Prostate gland (tissue), 2 donors: ENCODE results near the gene COIL. TPM values are rescaled to one million over a fixed set of nuclear protein-coding genes. Genes with fewer than 3 reads are reported as not detected.

Experiments
- DNase-seq: peaks from one replicate; pipeline ENCODE4 v3.0.0-alpha.2; 2019; ENCODE audit warnings: low spot score
- H3K27ac ChIP-seq, 2 donors: fragments of 200-600 bp; sonication (generic); 2 replicates each; pipeline ENCODE4 v1.5.1; 2017 to 2019
- H3K27me3 ChIP-seq: fragments of 200-600 bp; sonication (generic); replicated peaks from 2 replicates; pipeline ENCODE4 v1.5.1; 2019; ENCODE audit not compliant: insufficient read depth
- H3K36me3 ChIP-seq, 2 donors: fragments of 200-600 bp; sonication (generic); 1 replicate in 1 of 2; 2 replicates in 1 of 2; pipeline versions ENCODE4 v1.5.1 to v1.8.1; 2017 to 2019
- H3K4me1 ChIP-seq: fragments of 200-600 bp; sonication (generic); replicated peaks from 2 replicates; pipeline ENCODE4 v1.5.1; 2019
- H3K4me3 ChIP-seq, 2 donors: fragments of 200-600 bp; sonication (generic); 2 replicates each; pipeline ENCODE4 v1.5.1; 2017 to 2019
- H3K9me3 ChIP-seq: fragments of 200-600 bp; sonication (generic); 2 replicates; pipeline ENCODE4 v1.5.1; 2017
- CTCF ChIP-seq, 4 experiments: fragments of 200-600 bp in 2 of 4; fragments of 450-650 bp in 2 of 4; sonication (generic) in 2 of 4; IDR thresholded peaks; 1 replicate in 3 of 4; 2 replicates in 1 of 4; pipeline ENCODE4 v1.5.1; 2016 to 2019; ENCODE audit warnings: antibody characterized with exemption in 4 of 4, mild to moderate bottlenecking in 2 of 4, moderate library complexity in 2 of 4
- POLR2A ChIP-seq: fragments of 450-650 bp; IDR thresholded peaks from one replicate; pipeline ENCODE4 v1.6.1; 2016; ENCODE audit warnings: antibody characterized with exemption, mild to moderate bottlenecking
- POLR2AphosphoS5 ChIP-seq: sonication (generic); formaldehyde crosslinking; IDR thresholded peaks from one replicate; pipeline ENCODE4 v1.6.1; 2017; ENCODE audit warnings: antibody characterized with exemption
- WGBS: methylation state at CpG from one replicate; pipeline ENCODE4 v1.1.5; 2018; 5-methylcytosine and 5-hydroxymethylcytosine counted together
- intact Hi-C: fragments of 100-400 bp; cut with DNase I; formaldehyde crosslinking; loops from one replicate; pipeline ENCODE4 v1.14.2; 2022
- total RNA-seq, 2 donors: library from RNA; depleted of rRNA; stranded (reverse); fragments of >200 nt; gene quantifications; one replicate each; pipeline ENCODE4 v1.1.0, GENCODE V29; 2016

The COIL gene
- total RNA-seq, 2 donors from 2014 or later, result 14.8 to 22.3 TPM

- H3K9me3 ChIP-seq, result no peaks in the 10 kb centered on the region
- TF ChIP-seq CTCF (IDR thresholded peaks at IDR 0.05) (peak in 1 of 4 experiments; percentile 12), POLR2AphosphoS5 (peak; percentile 89), POLR2A (peak; percentile 99)
- peak within 1 kb of the TSS; percentile 78 to 87 for H3K27ac ChIP-seq
- DNase-seq, result peak; percentile 95
- H3K4me1 ChIP-seq, result peaks cover 1% of the 10 kb centered on the region
- intact Hi-C loops, result loop anchor here (5.0 kb wide), 2 partner anchors 48 to 82 kb away; partner anchors contain the start of genes C17orf67, COIL and DGKE
- no peaks in the 10 kb centered on the region for H3K36me3 ChIP-seq
- WGBS, result under 1% methylated on average over 45 of the region's 58 CpGs
- no peaks in the 10 kb centered on the region for H3K27me3 ChIP-seq
- peak within 1 kb of the TSS; percentile 55 to 68 for H3K4me3 ChIP-seq
These were observed 46.8 kb downstream of the COIL start, which contains the start of gene TRIM25 for GRCh38 chr17:56913867-56914580. TSS of gene TRIM25 (minus strand) at chr17:56914049. CDS start at chr17:56913988, 61 bp downstream.

GRCh38 chr17:56913353-56913866, 47.4 kb downstream of the COIL start:
- TF ChIP-seq CTCF (IDR thresholded peaks at IDR 0.05), result no peak
- no peak for TF ChIP-seq POLR2AphosphoS5
- no peak for TF ChIP-seq POLR2A
- H3K4me1 ChIP-seq, result peaks cover 5% of the 10 kb centered on the region
- WGBS, result 1% methylated on average over 41 of the region's 44 CpGs
- H3K36me3 ChIP-seq, result no peaks in the 10 kb centered on the region
- H3K4me3 ChIP-seq, result peak overlapping the region; percentile 55 to 68
- H3K27me3 ChIP-seq, result no peaks in the 10 kb centered on the region
- H3K9me3 ChIP-seq, result no peaks in the 10 kb centered on the region
- H3K27ac ChIP-seq, result peak overlapping the region; percentile 78 to 87
- intact Hi-C loops, result loop anchor here (5.0 kb wide), 2 partner anchors 49 to 81 kb away; partner anchors contain the start of genes C17orf67, COIL and DGKE
- peak; percentile 13 for DNase-seq

- 39% methylated on average over 7 of the region's 7 CpGs for WGBS
- DNase-seq, result no peak
- no peak for TF ChIP-seq POLR2AphosphoS5
- peak overlapping the region; percentile 55 to 68 for H3K4me3 ChIP-seq
- H3K4me1 ChIP-seq, result peaks cover 5% of the 10 kb centered on the region
- H3K27ac ChIP-seq, result peak overlapping the region; percentile 78 to 87
- intact Hi-C loops, result loop anchor here (5.0 kb wide), 2 partner anchors 49 to 81 kb away; partner anchors contain the start of genes C17orf67, COIL and DGKE
- no peaks in the 10 kb centered on the region for H3K36me3 ChIP-seq
- H3K27me3 ChIP-seq, result no peaks in the 10 kb centered on the region
- H3K9me3 ChIP-seq, result no peaks in the 10 kb centered on the region
These were observed 47.9 kb downstream of the COIL start for GRCh38 chr17:56913000-56913311.

GRCh38 chr17:56912105-56912999, 48.5 kb downstream of the COIL start:
- H3K27ac ChIP-seq, result peak overlapping the region in 1 of 2 donors; percentile 87
- H3K36me3 ChIP-seq, result no peaks in the 10 kb centered on the region
- H3K27me3 ChIP-seq, result no peaks in the 10 kb centered on the region
- no peak for DNase-seq
- peak overlapping the region; percentile 55 to 68 for H3K4me3 ChIP-seq
- H3K4me1 ChIP-seq, result peaks cover 5% of the 10 kb centered on the region
- H3K9me3 ChIP-seq, result no peaks in the 10 kb centered on the region
- intact Hi-C loops, result loop anchor here (5.0 kb wide), 2 partner anchors 50 to 80 kb away; partner anchors contain the start of genes C17orf67, COIL and DGKE
- TF ChIP-seq CTCF (IDR thresholded peaks at IDR 0.05) (no peak), POLR2A (no peak), POLR2AphosphoS5 (no peak)
- 67% methylated on average over 21 of the region's 21 CpGs for WGBS
